HG02870 (cell line): ENCODE results near the gene BLMH.
A peak's percentile ranks its signal among the peaks of the same experiment; 100 is the strongest.
"Not testable (repeated sequence)": the region's sequence is repeated elsewhere in the genome, so short reads cannot be mapped to it uniquely, and the experiment has no call there.

Experiments used
- ATAC-seq: cut with Tn5 transposase; IDR thresholded peaks from one replicate; pipeline ENCODE4 v1.9.1; 2021; ENCODE audit warnings: mild to moderate bottlenecking, moderate library complexity; ENCODE audit not compliant: unreplicated experiment

The BLMH gene

GRCh38 chr17:30230596-30231125 is 61.1 kb downstream of the BLMH start:
- ATAC-seq, result no peak

DNA sequence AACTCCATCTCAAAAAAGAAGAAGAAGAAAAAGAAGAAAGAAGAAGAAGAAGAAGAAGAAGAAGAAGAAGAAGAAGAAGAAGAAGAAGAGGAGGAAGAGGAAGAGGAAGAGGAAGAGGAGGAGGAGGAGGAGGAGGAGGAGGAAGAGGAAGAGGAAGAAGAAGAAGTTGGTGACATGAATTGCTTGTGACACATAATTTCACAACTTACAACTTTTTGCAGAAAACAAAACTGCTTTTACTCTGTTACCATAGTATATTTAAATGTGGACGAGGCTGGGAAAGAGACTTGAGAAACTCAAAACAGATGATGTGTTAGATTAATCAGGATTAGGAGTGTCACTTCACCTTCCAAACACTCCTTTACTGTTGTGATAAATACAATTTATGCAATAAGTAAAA is 61.7 kb downstream of the BLMH start:
- ATAC-seq, result not testable (repeated sequence)

- ATAC-seq, result no peak
Measured at GRCh38 chr17:30229012-30229411, 62.7 kb downstream of the BLMH start.

DNA sequence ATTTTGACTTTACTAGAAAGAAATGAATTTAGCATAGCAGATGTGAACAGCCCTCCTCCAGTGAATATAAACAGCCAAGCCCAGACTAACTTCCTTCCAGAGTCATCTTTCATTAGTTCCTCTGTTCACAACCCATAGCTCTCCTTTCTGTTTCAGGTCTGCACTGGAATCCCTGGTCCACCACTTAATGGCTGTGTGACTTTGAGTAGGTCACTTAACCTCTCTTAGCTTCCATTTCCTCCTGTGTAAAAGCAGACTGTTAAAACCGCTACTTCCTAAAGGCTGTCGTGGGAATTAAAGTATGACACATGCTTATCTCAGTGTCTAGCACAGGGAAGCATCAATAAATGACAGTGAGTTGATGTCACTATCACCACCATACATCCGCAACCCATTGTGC is 63.7 kb downstream of the BLMH start:
- ATAC-seq, result no peak

- ATAC-seq, result no peak
Measured at GRCh38 chr17:30226878-30227277, 64.9 kb downstream of the BLMH start.

DNA sequence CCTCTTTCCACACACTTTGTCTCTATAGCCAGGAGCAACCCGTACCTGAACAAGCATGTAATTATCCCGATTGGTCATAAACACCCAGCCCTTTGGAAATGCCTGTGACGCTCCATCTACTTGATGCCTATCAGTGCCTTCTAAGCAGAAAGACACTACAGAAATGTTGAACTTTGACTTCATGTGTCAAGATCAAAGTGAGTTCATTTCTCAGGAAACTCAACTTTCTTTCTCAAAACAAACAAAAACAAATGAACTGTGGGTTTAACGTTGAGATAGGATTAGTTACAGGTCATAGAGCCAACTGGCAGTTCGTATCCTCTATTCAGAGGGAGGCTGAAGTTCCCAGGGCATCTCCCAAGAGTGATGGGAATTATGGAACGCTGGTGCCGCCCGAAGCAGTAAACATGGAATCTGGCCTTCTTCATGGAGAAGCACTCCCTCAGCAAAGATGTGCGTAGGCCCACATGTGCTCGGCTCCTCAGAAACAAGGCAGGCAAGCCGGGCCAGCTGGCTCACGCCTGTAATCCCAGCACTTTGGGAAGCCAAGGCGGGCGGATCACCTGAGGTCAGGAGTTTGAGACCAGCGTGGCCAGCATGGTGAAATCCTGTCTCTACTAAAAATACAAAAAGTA is 65.7 kb downstream of the BLMH start:
- no peak for ATAC-seq

DNA sequence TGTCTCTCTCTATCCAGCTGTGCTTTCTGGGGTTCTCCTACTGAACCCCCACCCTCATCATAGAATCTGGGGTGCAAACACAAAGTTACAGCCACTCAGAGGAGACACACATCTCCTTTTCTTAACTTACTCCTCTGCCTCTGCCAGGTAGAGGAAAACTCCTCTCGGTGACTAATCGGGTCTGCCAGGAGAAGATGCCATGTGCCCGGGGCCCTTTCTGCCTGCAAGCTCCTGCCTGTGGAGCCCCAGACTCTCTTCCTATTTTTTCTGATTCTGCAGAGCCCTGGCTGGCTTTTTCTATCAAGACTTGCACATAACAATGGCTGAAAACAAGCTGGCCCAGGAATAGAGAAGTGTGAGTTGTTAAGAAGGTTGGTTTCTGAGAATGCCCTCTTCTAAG is 66.6 kb downstream of the BLMH start:
- no peak for ATAC-seq

DNA sequence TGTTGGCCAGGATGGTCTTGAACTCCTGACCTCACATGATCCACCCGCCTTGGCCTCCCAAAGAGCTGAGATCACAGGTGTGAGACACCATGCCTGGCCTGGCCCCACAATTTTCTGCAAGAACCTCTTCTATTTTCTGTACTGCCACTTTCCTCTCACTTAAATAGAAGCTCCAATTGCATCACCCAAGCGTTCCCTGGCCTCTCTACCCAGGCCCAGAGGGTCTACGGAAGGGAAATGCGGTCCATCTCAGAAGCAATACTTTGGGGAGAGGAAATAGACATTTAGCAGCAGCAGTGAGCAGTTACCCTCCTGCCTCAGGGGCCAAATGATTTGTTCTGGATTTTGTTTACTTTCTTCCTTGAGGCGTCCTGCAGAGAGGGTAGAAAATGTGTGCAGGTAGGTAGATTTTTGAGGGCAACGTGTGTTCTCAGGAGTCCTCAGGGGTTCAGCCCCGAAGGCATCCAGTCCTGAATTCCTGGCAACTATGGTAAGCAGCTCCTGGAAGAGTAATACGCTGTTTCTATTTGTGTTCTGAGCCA is 67.3 kb downstream of the BLMH start:
- no peak for ATAC-seq

DNA sequence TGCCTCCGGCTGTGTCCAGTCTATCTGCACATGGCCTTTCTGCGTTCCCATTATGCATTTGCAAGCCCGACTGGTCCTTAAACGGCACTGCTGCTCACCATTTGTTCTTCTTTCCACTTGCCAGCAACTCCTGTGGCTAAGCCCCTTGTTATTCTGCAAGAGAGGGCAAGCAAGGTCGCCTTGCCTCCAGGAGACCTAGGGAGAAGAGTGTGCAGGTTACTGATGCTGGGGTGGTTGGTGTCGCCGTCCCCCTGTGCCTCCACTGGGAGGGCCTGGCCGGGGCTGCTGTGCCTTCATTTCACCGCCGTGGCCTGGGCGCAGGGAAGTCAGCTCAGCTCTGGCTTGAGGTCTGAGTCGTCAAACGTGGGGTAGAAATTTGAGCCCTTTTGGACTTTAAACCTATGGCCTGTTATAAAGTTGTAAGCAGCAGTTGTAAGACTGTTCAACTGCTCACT is 69.0 kb downstream of the BLMH start:
- no peak for ATAC-seq

DNA sequence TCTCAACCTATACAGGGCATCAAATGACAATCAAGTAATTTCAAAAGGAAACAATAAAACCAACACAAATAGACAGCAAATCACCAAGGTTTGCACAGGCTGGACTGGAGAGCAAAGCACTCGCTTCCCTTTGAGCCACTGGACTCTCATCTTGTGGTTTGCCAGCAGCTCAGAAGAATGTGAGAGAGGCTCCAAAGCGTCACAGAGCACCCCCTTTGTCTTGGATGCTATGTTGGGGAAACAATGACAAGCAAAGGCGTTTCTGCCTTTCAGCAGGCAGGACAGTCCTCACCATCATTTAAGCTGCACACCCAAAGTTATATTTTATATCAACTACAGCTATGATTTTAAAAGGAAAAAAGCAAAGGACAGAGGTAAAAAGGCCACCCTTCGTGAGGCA is 69.5 kb downstream of the BLMH start:
- ATAC-seq, result no peak

DNA sequence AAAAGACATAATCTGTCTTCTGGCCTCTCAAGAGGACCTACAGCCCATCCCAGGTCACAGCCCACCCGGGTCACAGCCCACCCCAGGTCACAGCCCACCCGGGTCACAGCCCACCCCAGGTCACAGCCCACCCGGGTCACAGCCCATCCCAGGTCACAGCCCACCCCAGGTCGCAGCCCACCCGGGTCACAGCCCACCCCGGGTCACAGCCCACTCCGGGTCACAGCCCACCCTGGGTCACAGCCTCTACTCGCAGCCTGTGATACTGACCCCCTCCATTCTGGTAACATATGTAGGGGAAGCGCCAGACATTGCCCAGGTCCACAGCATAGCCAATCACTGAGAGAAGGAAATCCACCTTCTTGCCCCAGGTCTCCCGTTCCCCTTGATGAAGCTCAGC is 70.4 kb downstream of the BLMH start:
- ATAC-seq, result no peak

DNA sequence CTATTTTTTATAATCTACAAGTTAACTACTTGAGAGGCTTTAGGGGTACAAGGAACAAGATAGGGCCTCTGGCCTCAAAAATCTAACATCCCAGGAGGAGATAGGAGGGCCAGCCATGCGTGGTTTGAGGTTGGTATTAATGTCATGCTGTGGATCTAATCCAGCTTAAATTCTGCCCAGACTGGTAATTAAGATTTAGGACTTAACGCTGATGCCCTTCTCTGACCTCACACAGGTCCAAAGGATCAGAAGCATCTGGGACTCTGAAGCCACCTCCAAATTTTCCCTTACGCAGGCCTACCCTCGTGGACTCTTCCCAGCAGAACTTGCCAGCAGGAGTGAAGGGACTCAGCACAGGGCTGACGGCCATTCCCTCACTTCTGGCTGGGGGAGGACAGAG is 71.3 kb downstream of the BLMH start:
- no peak for ATAC-seq

DNA sequence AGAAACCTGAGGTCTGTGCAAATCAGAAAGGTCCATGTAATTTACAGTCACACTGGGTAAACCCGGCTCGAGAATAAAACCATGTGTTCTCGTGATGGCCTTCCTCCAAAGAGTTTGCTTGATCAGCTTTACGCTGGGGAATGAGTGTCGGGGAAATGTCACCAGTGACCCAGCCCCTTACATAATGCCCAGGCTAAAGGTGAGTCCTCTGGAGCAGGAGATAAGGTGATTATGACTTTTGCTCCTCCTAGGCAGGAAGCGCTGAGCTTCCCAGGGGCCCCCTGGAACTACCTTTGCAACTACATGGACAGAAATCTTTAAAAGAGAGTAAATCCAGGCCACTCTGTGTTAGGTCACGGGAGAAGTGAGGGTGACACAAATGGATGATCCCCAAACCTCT is 71.9 kb downstream of the BLMH start:
- ATAC-seq, result no peak

GRCh38 chr17:30219315-30219714 is 72.4 kb downstream of the BLMH start:
- ATAC-seq, result no peak

DNA sequence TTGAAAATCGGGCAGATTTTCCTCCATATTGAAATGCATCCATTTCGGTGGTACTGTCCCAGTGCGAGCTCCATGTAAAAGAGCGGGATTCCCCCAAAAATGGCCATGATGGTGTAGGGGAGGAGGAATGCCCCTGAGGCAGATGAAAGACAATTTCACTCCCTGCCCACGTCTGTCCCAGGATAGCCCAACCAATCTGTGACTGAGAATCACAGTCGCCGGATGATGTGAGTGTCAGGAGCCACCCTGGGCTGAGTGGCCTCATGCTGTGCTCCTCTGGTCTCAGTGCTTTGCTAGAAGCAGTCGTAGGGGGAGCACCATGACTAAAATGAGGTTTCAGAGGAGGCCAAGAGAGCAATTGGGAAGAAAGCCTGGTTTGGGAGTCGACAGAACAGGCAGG is 72.9 kb downstream of the BLMH start:
- no peak for ATAC-seq

DNA sequence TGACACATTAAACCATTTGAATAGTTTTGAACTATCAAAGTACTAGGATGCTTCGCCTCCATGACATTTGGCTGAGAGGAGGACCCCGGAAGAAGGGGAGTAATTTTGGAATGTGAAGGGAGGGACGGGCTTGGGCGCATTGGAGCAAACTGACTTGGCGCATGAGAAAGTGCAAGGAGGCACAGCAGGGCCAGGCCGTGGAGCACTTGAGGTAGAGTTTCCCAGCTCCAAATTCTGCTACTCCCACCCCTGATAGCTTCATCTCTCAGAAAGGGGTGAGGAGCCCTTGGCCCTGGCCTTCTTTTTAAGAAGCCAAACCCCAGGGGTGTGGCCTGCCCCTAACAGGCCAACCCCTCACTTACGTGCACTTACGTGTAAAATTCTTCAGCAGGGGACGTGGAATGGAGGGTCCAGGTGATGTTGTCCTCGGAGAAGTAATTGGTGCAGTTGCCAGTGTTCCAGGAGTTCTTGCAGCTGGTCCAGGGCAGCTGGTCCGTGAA is 73.9 kb downstream of the BLMH start:
- no peak for ATAC-seq

GRCh38 chr17:30217054-30217453 is 74.7 kb downstream of the BLMH start:
- ATAC-seq, result no peak

- ATAC-seq, result peak; percentile 79
Measured at GRCh38 chr17:30212750-30213149, 79.0 kb downstream of the BLMH start.

DNA sequence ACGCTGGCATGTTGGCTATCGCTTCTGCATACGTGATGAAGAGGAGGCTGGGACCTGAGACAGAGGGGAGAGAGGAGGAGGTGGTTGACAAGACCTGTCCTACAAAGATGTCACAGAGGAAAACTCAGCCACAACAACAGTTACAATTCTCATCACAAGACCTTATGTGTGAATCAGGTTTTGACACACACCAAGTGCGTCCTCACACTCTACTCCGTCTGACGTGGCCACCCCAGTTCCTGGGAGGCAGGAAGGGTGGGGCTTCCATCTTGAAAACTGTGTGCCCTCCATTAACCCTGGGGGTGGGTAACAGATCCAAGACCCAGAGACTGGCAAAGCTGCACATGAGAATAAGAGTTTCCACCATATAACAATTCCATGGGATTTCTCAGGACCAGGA is 80.4 kb downstream of the BLMH start:
- ATAC-seq, result no peak

DNA sequence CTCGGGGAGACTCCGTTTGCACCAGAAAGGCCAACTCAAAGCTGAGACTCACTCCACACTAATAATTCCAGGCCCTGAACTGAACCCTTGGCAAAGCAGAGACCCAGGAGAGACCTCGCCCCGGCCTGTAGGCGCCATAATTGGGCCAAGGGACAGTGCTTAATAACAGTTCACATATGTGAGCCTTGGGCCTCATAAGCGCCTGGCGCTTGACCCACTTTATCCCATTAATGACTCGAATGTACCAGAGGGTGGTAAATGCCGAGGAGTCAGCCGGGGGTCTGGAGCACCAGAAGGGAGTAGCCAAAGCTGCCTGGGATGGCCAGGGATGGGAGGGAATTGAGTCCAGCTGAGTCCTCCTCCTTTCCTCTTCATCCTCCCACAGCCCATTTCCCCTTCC is 80.8 kb downstream of the BLMH start:
- no peak for ATAC-seq

- no peak for ATAC-seq
Measured at GRCh38 chr17:30210366-30210765, 81.4 kb downstream of the BLMH start.

DNA sequence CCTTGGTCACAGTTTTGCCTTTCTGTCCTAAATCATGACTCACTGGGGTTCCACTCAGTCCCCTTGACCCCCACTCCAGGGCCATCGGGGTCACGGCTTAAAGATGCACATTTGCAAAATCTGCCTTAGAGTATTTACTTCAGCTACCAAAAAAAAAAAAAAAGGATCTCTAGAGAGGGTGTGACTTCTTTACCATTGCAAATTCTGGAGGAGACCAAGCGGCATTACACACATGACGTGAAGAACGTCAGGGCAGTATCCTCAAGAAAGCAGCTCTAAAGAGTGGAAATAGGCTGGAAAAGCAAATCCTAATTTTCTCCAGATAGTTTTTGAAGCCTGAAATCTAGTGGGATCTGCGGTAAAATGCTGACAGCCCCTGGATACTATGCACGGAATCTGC is 81.8 kb downstream of the BLMH start:
- no peak for ATAC-seq

DNA sequence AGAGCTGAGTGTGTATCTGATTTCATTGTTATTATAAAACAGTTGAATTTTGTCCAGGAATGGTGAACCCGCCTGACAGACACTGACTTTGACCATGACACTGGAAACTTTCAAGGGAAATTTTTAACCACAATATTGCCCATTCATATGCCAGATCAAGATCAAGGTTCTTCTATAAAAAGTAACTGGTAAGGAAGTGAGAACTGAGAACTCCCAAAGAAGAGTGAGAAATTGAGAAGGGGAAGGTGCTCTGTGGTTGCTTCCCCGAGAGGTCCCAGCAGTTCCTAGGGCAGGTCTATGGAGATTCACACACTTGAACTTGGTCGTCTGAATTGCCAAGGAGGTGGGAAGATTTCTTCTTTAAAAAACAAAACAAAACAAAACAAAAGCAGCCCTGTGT is 83.5 kb downstream of the BLMH start:
- ATAC-seq, result no peak
